Activated CD4-positive, alpha-beta T cell treated with anti-CD3 and anti-CD28 coated beads for 4 hours (primary cell): ENCODE results near the gene GJA3.
A peak's percentile ranks its signal among the peaks of the same experiment; 100 is the strongest.

Source experiments
- DNase-seq, 2 donors: peaks; one replicate each; pipeline ENCODE4 v3.0.0-alpha.2; 2020

The GJA3 gene

GRCh38 chr13:20126541-20127261 is 34.2 kb downstream of the GJA3 start:
- DNase-seq: no peak

- DNase-seq: no peak
Measured at GRCh38 chr13:20125783-20126165, 35.1 kb downstream of the GJA3 start.

- DNase-seq: no peak
Measured at GRCh38 chr13:20125129-20125782, 35.6 kb downstream of the GJA3 start.

GRCh38 chr13:20124303-20124702 is 36.5 kb downstream of the GJA3 start:
- no peak for DNase-seq

- no peak for DNase-seq
Measured at GRCh38 chr13:20121159-20121525, 39.7 kb downstream of the GJA3 start.

GRCh38 chr13:20119960-20120359 is 40.9 kb downstream of the GJA3 start:
- no peak for DNase-seq

GRCh38 chr13:20118268-20119140 is 42.3 kb downstream of the GJA3 start:
- DNase-seq: peak; percentile 51 to 55

GRCh38 chr13:20116213-20116612 is 44.6 kb downstream of the GJA3 start:
- DNase-seq: no peak

- no peak for DNase-seq
Measured at GRCh38 chr13:20114066-20114610, 46.7 kb downstream of the GJA3 start.

- no peak for DNase-seq
Measured at GRCh38 chr13:20109037-20109436, 51.8 kb downstream of the GJA3 start.

GRCh38 chr13:20106742-20107141 is 54.1 kb downstream of the GJA3 start:
- DNase-seq: no peak

- no peak for DNase-seq
Measured at GRCh38 chr13:20105161-20105689, 55.6 kb downstream of the GJA3 start.

GRCh38 chr13:20102525-20103180 is 58.2 kb downstream of the GJA3 start:
- DNase-seq: no peak

- no peak for DNase-seq
Measured at GRCh38 chr13:20101467-20102316, 59.2 kb downstream of the GJA3 start.

GRCh38 chr13:20099319-20099718 is 61.5 kb downstream of the GJA3 start:
- no peak for DNase-seq

GRCh38 chr13:20093951-20094350 is 66.9 kb downstream of the GJA3 start:
- no peak for DNase-seq

GRCh38 chr13:20090349-20090748 is 70.5 kb downstream of the GJA3 start:
- no peak for DNase-seq
